Ishikawa (cell line): ENCODE measurements around the gene ZNF175.

ENCODE experiments used
- EGR1 ChIP-seq: IDR thresholded peaks from 2 replicates; pipeline ENCODE4 v1.6.1; 2012
- EP300 ChIP-seq: IDR thresholded peaks from 2 replicates; pipeline ENCODE4 v1.6.1; 2012; ENCODE audit warnings: borderline replicate concordance
- TAF1 ChIP-seq: IDR thresholded peaks from 2 replicates; pipeline ENCODE4 v1.6.1; 2012; ENCODE audit warnings: low read depth, mild to moderate bottlenecking

- no peak for TF ChIP-seq EGR1
- TF ChIP-seq EP300: no peak
- no peak for TF ChIP-seq TAF1
Observed at GRCh38 chr19:51593138-51593890, 22.2 kb downstream of the ZNF175 start.
